Eye (tissue), 1 donor: ENCODE results near the gene PTAR1.
"Not testable (repeated sequence)": the region's sequence is repeated elsewhere in the genome, so short reads cannot be mapped to it uniquely, and the experiment has no call there.

Experiments used
- DNase-seq: peaks from one replicate; pipeline ENCODE4 v3.0.0-alpha.2; 2015

PTAR1 gene

GRCh38 chr9:69759421-69760277, at the start of gene PTAR1:
Gene PTAR1, minus strand, starts transcription at chr9:69760011. Its CDS starts 73 bp downstream, at chr9:69759938.
- DNase-seq: peak; percentile 97

DNA sequence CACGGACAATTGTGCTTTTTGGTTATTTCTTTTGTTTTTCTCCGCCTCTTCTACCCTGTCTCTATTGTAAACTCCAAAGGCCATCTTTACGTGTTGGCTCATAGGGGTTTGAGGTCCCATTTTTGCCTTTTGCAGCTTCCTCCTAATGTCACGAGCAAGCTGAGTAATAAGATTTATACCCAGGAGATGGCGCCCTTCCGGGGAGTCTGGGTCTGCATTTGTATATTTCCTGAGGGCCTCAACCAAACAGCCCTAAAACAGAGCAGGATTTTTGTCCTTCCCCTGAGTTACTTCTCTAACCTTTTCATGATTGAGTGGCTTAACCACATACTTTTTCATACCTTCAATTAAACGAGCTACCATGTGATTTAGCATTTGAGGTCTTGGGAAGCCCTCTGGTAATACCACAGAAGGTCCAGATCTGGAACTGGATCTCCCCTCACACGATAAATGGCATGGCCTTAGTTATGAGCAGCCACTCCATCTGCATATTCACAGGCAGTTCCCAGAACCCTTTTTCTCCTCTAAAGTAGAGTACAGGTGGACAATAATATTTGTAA, 49.6 kb upstream of the PTAR1 start:
- no peak for DNase-seq

- DNase-seq: no peak
Measured at GRCh38 chr9:69806627-69807026, 46.8 kb upstream of the PTAR1 start.

DNA sequence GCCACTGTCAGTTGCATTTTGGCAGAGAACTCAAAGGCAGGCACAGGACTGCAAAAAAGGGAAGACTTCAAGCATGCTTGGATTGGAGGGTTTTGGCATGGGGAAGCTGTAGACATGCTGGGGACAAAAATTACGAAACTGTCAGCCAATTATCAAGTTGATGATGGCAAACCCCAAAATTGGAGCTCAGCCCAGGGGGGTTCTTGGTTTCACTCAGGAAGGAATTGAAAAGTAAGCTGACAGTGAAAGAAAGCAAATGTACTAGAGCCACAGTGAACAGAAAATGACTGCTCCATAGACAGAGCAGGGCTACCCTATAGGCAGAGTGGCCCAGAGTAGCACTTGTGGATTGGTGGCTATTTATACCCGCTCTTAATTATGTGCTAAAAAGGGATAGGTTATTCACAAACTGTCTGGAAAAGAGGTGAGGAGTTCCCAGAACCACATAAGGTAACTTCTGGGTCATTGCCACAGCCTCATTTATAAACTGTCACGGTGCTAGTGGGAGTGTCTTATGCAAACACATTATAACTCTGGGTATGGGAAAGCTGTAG, 46.2 kb upstream of the PTAR1 start:
- DNase-seq: no peak

DNA sequence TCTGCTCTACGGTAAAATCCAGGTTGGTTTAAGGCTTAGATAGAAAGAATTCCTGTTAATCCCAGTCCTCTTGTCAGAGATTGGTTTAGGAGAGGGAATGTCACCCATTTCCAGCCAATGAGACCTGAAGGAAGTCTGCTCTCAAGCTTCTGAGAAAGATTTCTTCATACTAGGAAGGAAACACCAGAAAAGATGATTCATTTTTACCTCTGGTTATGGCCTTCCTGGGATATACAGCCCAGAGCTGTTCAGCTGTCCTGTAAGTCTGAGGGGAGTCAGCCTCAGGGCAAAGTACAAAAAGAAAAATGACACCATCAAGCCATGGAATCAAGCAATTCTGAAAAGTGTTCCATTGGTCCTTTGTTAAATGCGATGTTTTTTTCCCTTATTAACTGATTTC, 42.2 kb upstream of the PTAR1 start:
- no peak for DNase-seq

DNA sequence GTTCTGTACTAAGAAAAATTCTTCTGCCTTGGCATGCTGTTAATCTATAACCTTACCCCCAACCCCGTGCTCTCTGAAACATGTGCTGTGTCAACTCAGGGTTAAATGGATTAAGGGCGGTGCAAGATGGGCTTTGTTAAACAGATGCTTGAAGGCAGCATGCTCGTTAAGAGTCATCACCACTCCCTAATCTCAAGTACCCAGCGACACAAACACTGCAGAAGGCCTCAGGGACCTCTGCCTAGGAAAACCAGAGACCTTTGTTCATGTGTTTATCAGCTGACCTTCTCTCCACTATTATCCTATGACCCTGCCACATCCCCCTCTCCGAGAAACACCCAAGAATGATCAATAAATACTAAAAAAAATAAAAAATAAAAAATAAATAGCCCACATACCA, 40.2 kb upstream of the PTAR1 start:
- DNase-seq: not testable (repeated sequence)

GRCh38 chr9:69799521-69799920, 39.7 kb upstream of the PTAR1 start:
- DNase-seq: not testable (repeated sequence)

GRCh38 chr9:69798744-69799143, 38.9 kb upstream of the PTAR1 start:
- DNase-seq: no peak

DNA sequence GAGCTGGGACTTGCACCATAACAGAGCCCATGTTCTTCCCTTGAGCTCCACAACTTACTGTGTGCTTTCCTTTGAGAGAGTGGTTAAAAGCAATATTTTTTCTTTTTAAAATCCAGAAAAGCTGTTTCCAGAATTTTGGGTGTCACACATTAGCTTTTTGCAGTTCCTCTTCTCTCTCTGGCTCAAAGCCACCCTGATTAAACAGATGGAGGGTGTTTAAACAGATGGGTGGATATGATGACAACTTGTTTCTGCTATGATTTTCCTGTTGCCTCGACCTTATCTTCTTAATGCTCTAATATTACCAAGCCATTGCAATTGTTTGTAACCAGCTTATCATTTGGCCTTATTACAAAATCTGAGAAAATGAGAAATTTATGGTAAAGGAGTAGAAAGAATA, 37.9 kb upstream of the PTAR1 start:
- no peak for DNase-seq

DNA sequence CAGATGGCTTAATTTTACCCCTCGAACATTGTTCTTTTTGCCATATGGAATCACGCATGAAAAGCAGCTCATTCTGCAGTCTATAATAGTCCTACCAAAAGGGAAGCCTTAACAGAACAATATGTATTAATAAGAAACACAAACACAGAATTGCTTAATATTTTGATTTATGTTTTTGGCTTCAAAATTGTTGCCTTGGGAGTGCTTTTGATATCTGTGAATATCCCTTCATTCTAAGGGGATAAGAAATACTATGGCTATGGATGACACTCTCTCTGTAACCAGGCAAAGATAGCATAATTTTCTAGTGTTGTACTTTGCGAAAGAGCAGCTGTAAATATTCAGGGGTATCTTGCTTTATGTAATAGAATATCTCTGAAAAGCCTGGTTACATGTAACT, 34.5 kb upstream of the PTAR1 start:
- DNase-seq: no peak

DNA sequence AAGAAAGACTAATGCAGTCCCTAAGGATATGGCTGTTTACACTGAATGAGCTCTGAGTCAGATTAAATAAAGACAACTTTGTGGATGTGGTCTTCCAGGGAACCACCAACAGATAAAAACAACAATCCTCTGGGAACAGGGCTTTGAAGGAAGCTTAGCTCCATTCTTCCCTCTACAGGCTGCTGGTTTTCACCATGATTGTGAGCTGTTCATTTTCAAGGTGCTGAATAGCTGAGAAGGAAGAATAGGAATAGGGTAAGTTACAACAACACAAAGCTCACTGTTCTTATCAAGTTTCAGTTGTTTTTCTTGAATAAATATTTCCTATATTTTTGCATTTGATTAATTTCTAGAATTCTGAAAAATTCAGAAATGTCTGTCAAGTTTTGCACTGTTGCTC, 25.9 kb upstream of the PTAR1 start:
- peak; percentile 8 for DNase-seq

GRCh38 chr9:69773258-69773657, 13.4 kb upstream of the PTAR1 start:
- no peak for DNase-seq

DNA sequence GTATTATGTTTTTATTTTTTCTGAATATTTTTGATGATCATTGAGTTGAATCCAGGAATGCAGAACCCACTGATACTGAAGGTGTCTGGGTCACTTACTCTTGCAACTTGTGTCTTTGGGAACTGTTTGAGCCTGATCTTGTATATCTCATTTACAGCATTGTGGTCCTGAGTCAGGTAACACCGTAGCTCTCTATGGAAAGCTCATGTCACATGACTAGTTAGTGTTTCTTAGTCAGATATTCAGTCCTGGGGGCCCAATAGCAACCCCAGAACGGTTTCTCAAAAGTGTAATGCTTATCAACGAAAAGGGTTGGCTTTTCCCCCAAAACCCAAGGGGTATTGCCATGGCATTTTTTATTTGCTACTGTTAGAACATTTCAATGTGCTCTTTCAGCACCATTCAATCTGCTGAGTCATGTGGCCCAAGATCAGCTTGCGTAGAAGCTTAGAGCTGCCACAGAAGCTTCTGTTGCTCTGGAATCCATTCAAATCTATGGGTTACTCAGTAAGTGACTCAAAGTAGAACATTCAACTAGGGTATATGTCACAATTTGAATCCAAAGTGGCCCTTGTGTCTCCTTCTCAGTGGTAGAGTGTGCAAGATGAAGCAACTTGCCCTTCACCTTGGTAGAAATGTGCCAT, 12.1 kb upstream of the PTAR1 start:
- DNase-seq: no peak

GRCh38 chr9:69768716-69769115, 8.9 kb upstream of the PTAR1 start:
- DNase-seq: no peak

DNA sequence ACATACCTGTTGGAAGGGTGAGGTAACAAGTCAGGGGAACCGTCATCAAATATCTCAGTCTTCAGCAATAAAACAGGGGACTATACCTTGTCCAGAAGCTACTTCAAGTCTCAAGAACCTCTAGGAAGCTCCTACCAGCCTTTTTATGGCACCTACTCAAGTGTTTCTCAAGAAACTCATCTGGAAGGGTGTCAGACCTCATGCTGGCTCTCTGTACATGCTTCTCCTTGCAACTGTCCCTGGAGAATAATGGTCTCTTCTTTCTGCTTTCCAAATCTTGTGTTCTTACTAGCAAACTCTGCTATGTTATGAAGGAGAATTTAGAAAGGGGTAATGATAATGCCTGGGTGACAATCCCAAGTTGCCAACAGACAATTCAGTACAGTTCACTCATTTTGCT, 8.3 kb upstream of the PTAR1 start:
- no peak for DNase-seq

GRCh38 chr9:69763862-69764261, 4.1 kb upstream of the PTAR1 start:
- not testable (repeated sequence) for DNase-seq

GRCh38 chr9:69762527-69762926, 2.7 kb upstream of the PTAR1 start:
- DNase-seq: peak; percentile 24

DNA sequence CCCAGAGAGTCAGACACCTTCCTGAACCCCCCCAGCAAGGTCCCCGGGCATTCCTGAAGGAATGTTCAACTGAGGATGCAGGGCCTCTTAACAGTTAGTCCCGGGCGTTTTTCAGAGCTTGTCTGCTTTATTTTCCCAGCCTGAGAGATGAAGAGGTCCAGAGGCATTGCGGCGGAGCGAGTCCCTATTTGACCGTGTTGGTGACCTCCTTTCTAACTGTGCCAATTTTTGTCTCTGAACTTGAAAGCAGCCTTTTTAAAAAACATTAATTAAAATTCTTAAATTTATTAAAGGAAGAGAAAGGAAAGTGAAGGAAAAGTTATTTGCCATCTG, 433 bp upstream of the PTAR1 start:
- DNase-seq: no peak

GRCh38 chr9:69759021-69759420, 790 bp downstream of the PTAR1 start:
- no peak for DNase-seq

GRCh38 chr9:69757996-69758675, 1.7 kb downstream of the PTAR1 start:
- peak; percentile 53 for DNase-seq

DNA sequence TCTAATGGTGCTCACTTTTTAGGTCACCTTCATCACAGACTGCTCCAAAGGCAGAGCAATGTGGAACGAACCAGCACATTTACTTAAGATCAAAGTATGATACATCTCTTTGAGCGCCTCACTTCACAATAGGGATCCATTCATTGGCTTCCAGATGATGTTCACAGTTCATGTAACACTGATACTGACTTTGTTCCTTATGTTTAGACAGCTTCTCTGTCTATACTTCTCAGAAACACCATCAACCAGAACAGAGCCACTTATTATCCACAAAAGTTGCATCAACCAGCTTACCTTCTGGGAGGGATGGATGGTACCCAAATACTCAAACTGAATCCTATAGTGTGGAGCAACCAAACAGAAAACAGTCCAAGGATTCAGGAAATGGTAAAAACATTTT, 4.6 kb downstream of the PTAR1 start:
- no peak for DNase-seq

DNA sequence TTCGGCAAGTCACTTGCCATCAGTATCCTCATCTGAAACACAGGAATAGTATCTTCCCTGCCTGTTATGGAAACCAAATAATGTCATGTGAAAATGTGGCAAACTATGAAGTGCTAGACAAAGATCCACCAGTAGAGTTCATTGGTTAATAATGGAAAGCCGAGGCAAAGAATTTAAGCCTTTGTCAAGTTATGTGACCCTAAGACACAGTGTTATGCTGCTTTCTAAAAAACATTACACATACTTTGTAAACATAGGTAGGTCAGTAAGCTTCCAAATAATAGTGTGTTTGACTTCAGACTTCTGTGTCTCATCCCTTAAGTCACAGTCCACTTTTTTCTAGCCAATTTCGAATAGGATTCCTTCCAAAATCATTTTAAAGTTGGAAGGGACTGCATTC, 6.0 kb downstream of the PTAR1 start:
- no peak for DNase-seq

DNA sequence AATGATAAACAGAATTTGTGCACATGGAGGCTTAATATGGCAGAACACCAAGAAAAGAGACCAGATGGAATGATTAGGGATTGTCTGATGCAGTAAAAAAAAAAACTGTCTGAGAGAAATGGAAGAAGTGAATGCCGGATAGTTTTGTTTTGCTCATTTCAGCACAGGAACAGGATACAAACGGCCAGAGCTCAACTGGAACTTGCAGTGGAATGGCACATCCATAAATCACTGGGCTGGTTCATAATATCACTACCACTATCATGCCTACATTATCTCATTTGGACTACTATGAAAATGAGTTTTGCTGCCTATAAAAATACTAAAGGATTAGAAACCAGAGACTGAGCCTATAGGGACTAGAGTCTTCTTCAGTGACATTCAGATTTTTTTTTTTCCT, 9.7 kb downstream of the PTAR1 start:
- no peak for DNase-seq
